SK-N-SH treated with all-trans-retinoic acid at 6 μM for 48 hours (cell line): Measurements from ENCODE around the gene RPS29.

Experiments used
- ARNTL ChIP-seq: fragments of 450-650 bp; formaldehyde crosslinking; IDR thresholded peaks from 2 replicates; pipeline ENCODE4 v1.5.0; 2020; ENCODE audit warnings: low read depth, mild to moderate bottlenecking, moderate library complexity, borderline replicate concordance
- CREB5 ChIP-seq: fragments of 250-450 bp; sonication (Bioruptor Pico); IDR thresholded peaks from 2 replicates; pipeline ENCODE4 v1.5.1; 2020; ENCODE audit warnings: low read depth, mild to moderate bottlenecking, moderate library complexity
- GLIS3 ChIP-seq: fragments of 250-450 bp; sonication (Bioruptor Pico); IDR thresholded peaks from 2 replicates; pipeline ENCODE4 v1.5.0; 2020; ENCODE audit warnings: mild to moderate bottlenecking, moderate library complexity
- PATZ1 ChIP-seq: fragments of 250-450 bp; sonication (Bioruptor Pico); IDR thresholded peaks from 2 replicates; pipeline ENCODE4 v1.8.0; 2020; ENCODE audit warnings: mild to moderate bottlenecking, moderate library complexity, borderline replicate concordance
- RARB ChIP-seq: fragments of 250-450 bp; sonication (Bioruptor Pico); IDR thresholded peaks from 2 replicates; pipeline ENCODE4 v1.8.0; 2021; ENCODE audit warnings: mild to moderate bottlenecking, moderate library complexity
- SNAI2 ChIP-seq: fragments of 250-450 bp; sonication (Bioruptor Pico); IDR thresholded peaks from 2 replicates; pipeline ENCODE4 v1.5.0; 2020; ENCODE audit warnings: mild to moderate bottlenecking, moderate library complexity
- TOX ChIP-seq: fragments of 250-450 bp; sonication (Bioruptor Pico); IDR thresholded peaks from 2 replicates; pipeline ENCODE4 v1.8.0; 2021; ENCODE audit warnings: mild to moderate bottlenecking, moderate library complexity, borderline replicate concordance
- ZC3H10 ChIP-seq: fragments of 250-450 bp; sonication (Bioruptor Pico); IDR thresholded peaks from 2 replicates; pipeline ENCODE4 v1.5.1; 2021; ENCODE audit warnings: mild to moderate bottlenecking, moderate library complexity
- ZFP3 ChIP-seq: fragments of 250-450 bp; sonication (Bioruptor Pico); IDR thresholded peaks from 2 replicates; pipeline ENCODE4 v1.5.0; 2020; ENCODE audit warnings: mild to moderate bottlenecking, moderate library complexity
- ZFP30 ChIP-seq: fragments of 450-650 bp; formaldehyde crosslinking; IDR thresholded peaks from 2 replicates; pipeline ENCODE4 v1.5.0; 2022; ENCODE audit warnings: mild to moderate bottlenecking, moderate library complexity

GRCh38 chr14:49553892-49554291 is 32.3 kb downstream of the RPS29 start:
- TF ChIP-seq TOX (CRISPR knock-in tag): no peak
- TF ChIP-seq SNAI2 (CRISPR knock-in tag): no peak
- TF ChIP-seq ARNTL (CRISPR knock-in tag): no peak
- no peak for TF ChIP-seq RARB (CRISPR knock-in tag)
- no peak for TF ChIP-seq GLIS3 (CRISPR knock-in tag)
- TF ChIP-seq ZFP3 (CRISPR knock-in tag): no peak
- no peak for TF ChIP-seq CREB5 (CRISPR knock-in tag)
- TF ChIP-seq ZFP30 (CRISPR knock-in tag): no peak
- no peak for TF ChIP-seq PATZ1
- no peak for TF ChIP-seq ZC3H10 (CRISPR knock-in tag)
